PC-3 (cell line): Measurements from ENCODE around the gene MARCHF5. TPM values are rescaled to one million over a fixed set of nuclear protein-coding genes. Genes with fewer than 3 reads are reported as not detected.
"Not testable (repeated sequence)": the region's sequence is repeated elsewhere in the genome, so short reads cannot be mapped to it uniquely, and the experiment has no call there.

Source experiments
- ATAC-seq: fragments of 200-7000 bp; cut with Tn5 transposase; 2 replicates; pipeline ENCODE4 v1.9.1; 2020; ENCODE audit warnings: mild to moderate bottlenecking, moderate library complexity
- BruUV-seq: library from RNA; stranded (reverse); fragments of 400-500 nt; replicated peaks from 2 replicates; lab custom pipeline; 2021; lab: Mats Ljungman, UMichigan
- CTCF ChIA-PET: fragments of 300-600 bp; sonication (Branson Sonifier 250); formaldehyde crosslinking; loops from one replicate; lab custom pipeline; 2022; ENCODE audit warnings: antibody characterized with exemption; lab: Charles Lee
- POLR2A ChIA-PET: fragments of 300-600 bp; sonication (Branson Sonifier 250); formaldehyde crosslinking; loops from one replicate; lab custom pipeline; 2022; ENCODE audit warnings: antibody characterized with exemption; ENCODE audit not compliant: unreplicated experiment; lab: Charles Lee
- DNase-seq: peaks from one replicate; pipeline ENCODE4 v3.0.0-alpha.2; 2015
- H2AFZ ChIP-seq: fragments of 300-600 bp; sonication (generic); 2 replicates; pipeline ENCODE4 v1.6.0; 2016; ENCODE audit warnings: antibody characterized with exemption, low read length
- H3F3A ChIP-seq: fragments of 300-600 bp; sonication (generic); one replicate; pipeline ENCODE4 v1.6.0; 2017; ENCODE audit warnings: antibody characterized with exemption, low read length, control low read depth, mild to moderate bottlenecking; ENCODE audit not compliant: unreplicated experiment
- H3K27ac ChIP-seq: fragments of 300-600 bp; sonication (generic); 2 replicates; pipeline ENCODE4 v1.5.1; 2016; ENCODE audit warnings: mild to moderate bottlenecking, low read length
- H3K27me3 ChIP-seq: fragments of 300-600 bp; sonication (generic); 2 replicates; pipeline ENCODE4 v1.6.1; 2016; ENCODE audit warnings: low read length, mixed read lengths
- H3K36me3 ChIP-seq: fragments of 300-600 bp; sonication (generic); 2 replicates; pipeline ENCODE4 v1.6.1; 2016; ENCODE audit warnings: low read depth, mixed run types, low read length, mixed read lengths
- H3K4me1 ChIP-seq: fragments of 300-600 bp; sonication (generic); 2 replicates; pipeline ENCODE4 v1.5.1; 2016; ENCODE audit warnings: low read length; ENCODE audit not compliant: insufficient read depth
- H3K4me2 ChIP-seq: fragments of 300-600 bp; sonication (generic); 2 replicates; pipeline ENCODE4 v1.6.0; 2016; ENCODE audit warnings: low read length
- H3K4me3 ChIP-seq: fragments of 300-600 bp; sonication (generic); 2 replicates; pipeline ENCODE4 v1.5.1; 2016; ENCODE audit warnings: mild to moderate bottlenecking, low read length, mixed read lengths
- H3K79me2 ChIP-seq: fragments of 300-600 bp; sonication (generic); 2 replicates; pipeline ENCODE4 v1.6.1; 2017; ENCODE audit warnings: low read length, mixed read lengths
- H3K9ac ChIP-seq: fragments of 300-600 bp; sonication (generic); 2 replicates; pipeline ENCODE4 v1.6.0; 2016; ENCODE audit warnings: mild to moderate bottlenecking, low read length
- H3K9me2 ChIP-seq: fragments of 300-600 bp; sonication (generic); replicated peaks from 2 replicates; pipeline ENCODE4 v1.6.1; 2016; ENCODE audit warnings: mixed run types, low read length, mixed read lengths
- H3K9me3 ChIP-seq: fragments of 300-600 bp; sonication (generic); 2 replicates; pipeline ENCODE4 v1.6.1; 2016; ENCODE audit warnings: low read length, mixed read lengths
- H4K20me1 ChIP-seq: fragments of 300-600 bp; sonication (generic); 2 replicates; pipeline ENCODE4 v1.6.1; 2016; ENCODE audit warnings: low read length, mixed read lengths
- EZH2 ChIP-seq: fragments of 300-600 bp; sonication (generic); IDR thresholded peaks from one replicate; pipeline ENCODE4 v1.6.1; 2017; ENCODE audit warnings: antibody characterized with exemption, mild to moderate bottlenecking, low read length; ENCODE audit not compliant: unreplicated experiment
- EZH2phosphoT487 ChIP-seq: fragments of 300-600 bp; sonication (generic); IDR thresholded peaks from 2 replicates; pipeline ENCODE4 v1.6.1; 2018; ENCODE audit warnings: mild to moderate bottlenecking, antibody characterized with exemption, low read length, borderline replicate concordance
- intact Hi-C: fragments of 100-400 bp; cut with micrococcal nuclease; formaldehyde crosslinking; loops from 2 replicates; pipeline ENCODE4 v1.9.0; 2023
- total RNA-seq: library from RNA; depleted of rRNA; stranded (reverse); fragments of >200 nt; gene quantifications from 2 replicates; pipeline ENCODE4 v1.2.3, GENCODE V29; 2014; rRNA removed
- TF ChIP-seq, protein P1 (sequence below): fragments of 300-600 bp; sonication (generic); conservative IDR thresholded peaks from 2 replicates; pipeline ENCODE4 v1.5.1; 2017; ENCODE audit warnings: antibody characterized with exemption, low read depth, mild to moderate bottlenecking, low read length

Gene MARCHF5
- total RNA-seq, 1 experiment from 2014 or later, result 7.4 TPM

- H3K27me3 ChIP-seq, result no peaks in the 10 kb centered on the region
- no peak overlapping the region for H3K27ac ChIP-seq
- DNase-seq (no peak), ATAC-seq (no peak)
- H3K9ac ChIP-seq, result no peak overlapping the region
- H4K20me1 ChIP-seq, result no peaks in the 10 kb centered on the region
- H3K9me2 ChIP-seq, result no peaks in the 10 kb centered on the region
- no peaks in the 10 kb centered on the region for H3F3A ChIP-seq
- H3K9me3 ChIP-seq, result no peaks in the 10 kb centered on the region
- ChIA-PET POLR2A (no interaction called here), CTCF (no interaction called here)
- intact Hi-C loops, result no loop called here
- H3K4me3 ChIP-seq, result no peak overlapping the region
- no peaks in the 10 kb centered on the region for H3K79me2 ChIP-seq
- no peak overlapping the region for H3K4me2 ChIP-seq
- TF ChIP-seq EZH2phosphoT487 (no peak), EZH2 (no peak)
- TF ChIP-seq, protein P1, sequence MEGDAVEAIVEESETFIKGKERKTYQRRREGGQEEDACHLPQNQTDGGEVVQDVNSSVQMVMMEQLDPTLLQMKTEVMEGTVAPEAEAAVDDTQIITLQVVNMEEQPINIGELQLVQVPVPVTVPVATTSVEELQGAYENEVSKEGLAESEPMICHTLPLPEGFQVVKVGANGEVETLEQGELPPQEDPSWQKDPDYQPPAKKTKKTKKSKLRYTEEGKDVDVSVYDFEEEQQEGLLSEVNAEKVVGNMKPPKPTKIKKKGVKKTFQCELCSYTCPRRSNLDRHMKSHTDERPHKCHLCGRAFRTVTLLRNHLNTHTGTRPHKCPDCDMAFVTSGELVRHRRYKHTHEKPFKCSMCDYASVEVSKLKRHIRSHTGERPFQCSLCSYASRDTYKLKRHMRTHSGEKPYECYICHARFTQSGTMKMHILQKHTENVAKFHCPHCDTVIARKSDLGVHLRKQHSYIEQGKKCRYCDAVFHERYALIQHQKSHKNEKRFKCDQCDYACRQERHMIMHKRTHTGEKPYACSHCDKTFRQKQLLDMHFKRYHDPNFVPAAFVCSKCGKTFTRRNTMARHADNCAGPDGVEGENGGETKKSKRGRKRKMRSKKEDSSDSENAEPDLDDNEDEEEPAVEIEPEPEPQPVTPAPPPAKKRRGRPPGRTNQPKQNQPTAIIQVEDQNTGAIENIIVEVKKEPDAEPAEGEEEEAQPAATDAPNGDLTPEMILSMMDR, result no peak
- no peak overlapping the region for H2AFZ ChIP-seq
- BruUV-seq, result no TSS peak
- no peaks in the 10 kb centered on the region for H3K4me1 ChIP-seq
- H3K36me3 ChIP-seq, result no peaks in the 10 kb centered on the region
Observed at GRCh38 chr10:92395271-92395670, 104.3 kb downstream of the MARCHF5 start.

GRCh38 chr10:92402234-92402633, 111.3 kb downstream of the MARCHF5 start:
- H2AFZ ChIP-seq, DNase-seq, H3K27ac ChIP-seq, intact Hi-C loops, CTCF ChIA-PET, H4K20me1 ChIP-seq, H3K4me3 ChIP-seq, ATAC-seq, POLR2A ChIA-PET, H3F3A ChIP-seq, H3K9ac ChIP-seq, H3K4me1 ChIP-seq, H3K27me3 ChIP-seq, H3K9me2 ChIP-seq, H3K79me2 ChIP-seq, H3K9me3 ChIP-seq, H3K4me2 ChIP-seq, H3K36me3 ChIP-seq, BruUV-seq: not testable (repeated sequence)

Other genes with a start within 250 kb of the MARCHF5 start
- 0.80 and 1.3 TPM in 2 replicates for gene CPEB3, start 89 bp upstream of the MARCHF5 start, total RNA-seq